HG03159 (cell line): ENCODE data around the gene PNLDC1.
"Not testable (repeated sequence)": the region's sequence is repeated elsewhere in the genome, so short reads cannot be mapped to it uniquely, and the experiment has no call there.

ENCODE experiments used
- ATAC-seq: cut with Tn5 transposase; IDR thresholded peaks from one replicate; pipeline ENCODE4 v1.9.1; 2021; ENCODE audit warnings: mild to moderate bottlenecking, moderate library complexity; ENCODE audit not compliant: unreplicated experiment

The PNLDC1 gene

GRCh38 chr6:159817951-159818739, 18.1 kb downstream of the PNLDC1 start:
- ATAC-seq, result no peak

GRCh38 chr6:159819098-159819497, 19.0 kb downstream of the PNLDC1 start:
- no peak for ATAC-seq

- ATAC-seq, result no peak
Observed at GRCh38 chr6:159819932-159820640, 20.0 kb downstream of the PNLDC1 start.

- ATAC-seq, result no peak
Observed at GRCh38 chr6:159821122-159821521, 21.0 kb downstream of the PNLDC1 start.

- ATAC-seq, result no peak
Observed at GRCh38 chr6:159821726-159822125, 21.6 kb downstream of the PNLDC1 start.

GRCh38 chr6:159823953-159824352, 23.9 kb downstream of the PNLDC1 start:
- ATAC-seq, result no peak

GRCh38 chr6:159824690-159825089, 24.6 kb downstream of the PNLDC1 start:
- ATAC-seq, result not testable (repeated sequence)

GRCh38 chr6:159826004-159826403, 25.9 kb downstream of the PNLDC1 start:
- no peak for ATAC-seq

GRCh38 chr6:159826968-159827647, 27.0 kb downstream of the PNLDC1 start:
- no peak for ATAC-seq

GRCh38 chr6:159828074-159828473, 28.0 kb downstream of the PNLDC1 start:
- no peak for ATAC-seq

- no peak for ATAC-seq
Observed at GRCh38 chr6:159829526-159829925, 29.4 kb downstream of the PNLDC1 start.

GRCh38 chr6:159830501-159831372, 30.7 kb downstream of the PNLDC1 start:
- ATAC-seq, result no peak

GRCh38 chr6:159831373-159831679, 31.2 kb downstream of the PNLDC1 start:
- ATAC-seq, result no peak

GRCh38 chr6:159832946-159833345, 32.9 kb downstream of the PNLDC1 start:
- no peak for ATAC-seq

GRCh38 chr6:159833556-159833955, 33.5 kb downstream of the PNLDC1 start:
- ATAC-seq, result no peak

GRCh38 chr6:159833997-159834603, 34.0 kb downstream of the PNLDC1 start:
- ATAC-seq, result no peak

GRCh38 chr6:159836718-159837490, 36.8 kb downstream of the PNLDC1 start:
- ATAC-seq, result no peak

GRCh38 chr6:159837511-159837910, 37.4 kb downstream of the PNLDC1 start:
- no peak for ATAC-seq

- no peak for ATAC-seq
Observed at GRCh38 chr6:159838020-159838744, 38.1 kb downstream of the PNLDC1 start.
